HG02943 (cell line): ENCODE measurements around the gene ZNF624.
A peak's percentile ranks its signal among the peaks of the same experiment; 100 is the strongest.
"Not testable (repeated sequence)": the region's sequence is repeated elsewhere in the genome, so short reads cannot be mapped to it uniquely, and the experiment has no call there.

Experiments used
- ATAC-seq: cut with Tn5 transposase; IDR thresholded peaks from one replicate; pipeline ENCODE4 v1.9.1; 2021; ENCODE audit warnings: mild to moderate bottlenecking, low read depth, moderate library complexity; ENCODE audit not compliant: unreplicated experiment

Gene ZNF624

DNA sequence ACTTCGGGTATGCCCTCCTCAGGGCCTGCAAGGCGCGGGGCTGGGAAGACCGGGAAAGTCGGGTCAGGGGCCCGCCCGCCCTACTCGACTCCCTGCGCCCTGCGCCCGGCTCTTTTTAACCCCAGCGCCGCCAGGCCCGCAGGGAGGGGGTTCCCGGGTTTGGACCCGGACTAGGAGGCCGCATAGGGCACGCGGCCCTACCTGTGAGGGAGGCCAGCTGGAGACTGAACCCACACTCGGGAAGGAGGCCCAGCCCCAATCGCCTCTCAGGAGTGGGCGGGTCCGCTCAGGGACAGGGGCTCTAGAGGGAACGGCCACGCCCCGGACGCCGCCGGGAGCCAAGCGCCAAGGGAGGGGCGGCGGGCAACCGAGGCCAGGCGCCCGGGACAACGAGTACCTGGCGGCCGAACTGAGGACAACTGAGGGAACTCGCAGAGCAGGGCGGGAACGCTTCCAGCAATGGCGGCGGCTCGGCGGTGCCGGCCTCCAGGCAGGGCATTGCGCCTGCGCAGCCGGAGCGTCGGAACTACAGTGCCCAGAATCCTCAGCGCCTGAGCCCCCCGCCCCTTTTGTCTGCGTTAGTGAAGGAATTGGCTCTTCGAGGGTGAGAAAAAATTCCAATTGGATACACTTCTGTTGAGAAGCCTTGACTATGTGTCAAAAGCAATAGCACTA is at the start of gene ZNF624:
TSS of gene ZNF624 (minus strand) at position 484 of the 675 bp plus-strand sequence.
- peak; percentile 87 for ATAC-seq

DNA sequence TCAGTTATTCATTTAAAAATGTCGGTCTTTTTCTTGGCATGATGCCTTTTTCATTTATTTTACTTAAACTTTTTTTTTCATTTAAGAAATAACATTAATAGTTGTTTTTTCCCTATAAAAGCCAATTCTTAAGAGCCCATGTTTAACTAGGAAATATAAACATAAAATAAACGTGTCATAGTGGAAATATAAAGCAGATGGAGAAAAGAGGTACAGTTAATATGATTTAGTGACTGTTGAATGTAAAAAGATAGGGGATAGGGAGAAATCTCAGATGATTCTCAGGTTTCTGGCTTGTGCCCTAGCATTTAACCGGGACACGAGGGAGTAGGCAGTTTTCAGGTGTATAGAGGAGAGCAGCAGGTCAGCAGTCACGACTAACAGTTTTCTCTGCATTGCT is 44.0 kb upstream of the ZNF624 start:
- ATAC-seq: not testable (repeated sequence)

DNA sequence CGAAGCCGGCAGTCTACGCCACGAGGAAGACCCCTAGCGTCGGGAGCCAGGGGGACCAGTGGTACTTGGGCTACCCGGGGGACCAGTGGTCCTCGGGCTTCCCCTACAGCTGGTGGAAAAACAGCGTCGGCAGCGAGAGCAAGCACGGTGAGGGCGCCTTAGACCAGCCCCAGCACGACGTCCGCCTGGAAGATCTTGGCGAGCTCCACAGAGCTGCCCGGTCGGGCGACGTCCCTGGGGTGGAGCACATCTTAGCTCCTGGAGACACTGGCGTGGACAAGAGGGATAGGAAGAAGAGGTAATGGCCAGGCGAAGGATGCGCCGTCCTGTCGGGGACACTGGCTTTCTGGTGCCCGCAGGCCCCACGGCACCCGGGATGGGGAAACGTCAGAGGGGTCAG is 36.8 kb upstream of the ZNF624 start:
- not testable (repeated sequence) for ATAC-seq

DNA sequence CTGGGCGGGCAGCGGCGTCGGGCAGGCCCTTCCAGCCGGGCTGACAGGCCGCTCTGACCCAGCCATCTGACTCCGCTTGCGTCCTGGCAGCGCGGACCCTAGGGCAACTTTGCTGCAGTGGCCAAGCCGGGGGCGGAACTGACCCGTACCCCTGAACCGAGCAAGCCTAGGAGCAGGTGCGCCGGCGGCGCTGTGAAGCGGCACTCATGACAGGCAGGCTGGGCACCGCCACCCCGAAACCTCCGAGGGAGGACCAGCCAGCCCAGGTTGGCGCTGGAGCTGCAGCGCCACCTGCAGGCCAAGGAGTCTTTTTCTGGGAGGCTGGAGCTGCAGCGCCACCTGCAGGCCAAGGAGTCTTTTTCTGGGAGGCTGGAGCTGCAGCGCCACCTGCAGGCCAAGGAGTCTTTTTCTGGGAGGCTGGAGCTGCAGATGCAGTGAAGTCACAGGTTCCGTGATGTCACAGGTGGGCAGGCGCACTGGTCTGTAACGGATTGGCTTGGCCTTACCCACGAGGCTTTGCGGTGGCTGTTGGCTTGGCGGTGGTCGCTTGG is 36.2 kb upstream of the ZNF624 start, which contains the start of gene CCDC144A:
TSS of gene CCDC144A (plus strand) at position 511 of the 551 bp plus-strand sequence. CDS start 160 bp downstream, outside the sequence.
- ATAC-seq: not testable (repeated sequence)

DNA sequence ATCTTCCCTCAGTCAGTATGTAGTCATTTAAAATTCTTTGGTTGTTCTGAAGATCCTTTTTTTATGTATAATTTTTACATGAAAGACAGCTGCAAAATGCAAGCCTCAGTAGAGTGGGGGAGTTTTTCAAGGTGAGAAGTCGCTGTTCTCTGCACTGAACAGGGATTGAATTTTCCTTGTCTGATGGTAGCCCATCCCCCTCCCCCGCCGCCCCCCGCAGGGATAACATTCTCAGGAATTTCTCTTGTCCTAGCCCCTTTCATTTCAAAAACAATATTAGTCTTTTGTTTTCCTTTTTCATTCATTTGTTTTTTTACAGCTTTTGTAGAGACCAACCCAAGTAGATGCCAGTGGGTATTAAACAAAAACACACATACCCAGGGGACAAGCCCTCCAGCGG is 33.5 kb upstream of the ZNF624 start:
- ATAC-seq: not testable (repeated sequence)

DNA sequence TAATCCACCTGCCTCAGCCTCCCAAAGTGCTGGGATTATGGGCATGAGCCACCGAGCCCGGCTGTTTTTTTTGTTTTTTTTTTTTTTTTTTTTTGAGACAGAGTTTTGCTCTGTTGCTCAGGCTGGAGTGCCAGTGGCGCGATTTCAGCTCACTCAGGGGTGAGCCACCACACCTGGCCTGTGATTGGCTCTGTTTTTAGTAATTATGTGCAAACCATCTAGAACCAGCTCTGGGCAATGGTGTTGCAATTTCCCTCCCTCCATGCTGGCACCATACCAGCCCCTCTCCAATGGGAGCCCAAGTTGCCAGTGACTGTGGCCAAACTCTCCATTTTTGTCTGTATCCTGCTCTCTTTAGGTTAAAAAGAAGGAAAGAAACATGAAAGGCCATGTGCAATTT is 32.4 kb upstream of the ZNF624 start:
- ATAC-seq: not testable (repeated sequence)

DNA sequence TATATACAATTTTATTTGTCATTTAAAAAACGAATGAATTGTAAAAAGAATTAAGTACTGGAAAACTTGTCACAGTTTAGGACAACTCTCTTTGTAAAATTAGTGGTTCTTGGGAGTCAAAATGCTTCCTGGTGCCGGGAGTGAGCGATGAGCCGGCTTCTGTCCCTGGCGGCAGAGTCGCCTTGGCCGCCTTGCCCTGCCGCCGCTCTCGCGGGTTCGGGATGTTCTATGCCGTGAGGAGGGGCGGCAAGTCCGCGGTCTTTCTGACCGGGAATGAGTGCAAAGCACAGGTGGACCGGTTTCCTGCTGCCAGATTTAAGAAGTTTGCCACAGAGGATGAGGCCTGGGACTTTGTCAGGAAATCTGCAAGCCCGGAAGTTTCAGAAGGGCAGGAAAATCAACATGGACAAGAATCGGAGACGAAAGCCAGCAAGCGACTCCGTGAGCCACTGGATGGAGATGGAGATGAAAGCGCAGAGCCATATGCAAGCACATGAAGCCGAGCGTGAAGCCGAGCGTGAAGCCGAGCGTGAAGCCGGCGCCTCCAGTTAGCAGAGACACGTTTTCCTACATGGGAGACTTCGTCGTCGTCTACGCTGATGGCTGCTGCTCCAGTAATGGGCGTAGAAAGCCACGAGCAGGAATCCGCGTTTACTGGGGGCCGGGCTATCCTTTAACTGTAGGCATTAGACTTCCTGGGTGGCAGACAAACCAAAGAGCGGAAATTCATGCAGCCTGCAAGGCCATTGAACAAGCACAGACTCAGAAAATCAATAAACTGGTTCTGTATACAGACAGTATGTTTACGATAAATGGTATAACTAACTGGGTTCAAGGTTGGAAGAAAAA is 29.9 kb upstream of the ZNF624 start:
- not testable (repeated sequence) for ATAC-seq

DNA sequence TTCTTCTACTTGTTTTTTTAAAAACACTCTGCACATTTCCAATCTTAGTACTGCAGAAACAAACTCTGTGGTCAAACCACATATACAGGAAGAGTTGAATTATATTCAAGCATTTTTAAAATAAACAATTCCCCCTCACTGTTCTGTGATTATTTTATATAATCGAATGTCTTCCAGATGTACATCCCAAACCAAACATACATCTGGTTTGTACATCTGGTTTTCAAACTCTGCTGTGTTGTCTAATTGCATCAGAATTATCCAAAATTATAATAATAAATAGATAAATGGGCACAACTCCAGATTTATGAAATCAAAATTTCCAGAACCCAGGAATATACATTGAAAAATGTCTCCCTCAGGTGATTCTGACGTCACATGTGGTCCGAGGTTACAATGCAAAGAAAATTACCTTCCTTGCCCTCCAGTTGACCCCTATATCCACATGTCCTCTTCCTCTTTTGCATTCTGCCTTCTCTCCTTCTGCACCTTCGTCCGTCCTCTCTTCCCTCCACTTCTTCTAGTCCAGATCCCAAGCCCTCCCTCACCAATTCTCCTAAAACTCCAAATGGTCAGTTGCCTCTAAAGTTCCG is 23.1 kb upstream of the ZNF624 start:
- no peak for ATAC-seq

DNA sequence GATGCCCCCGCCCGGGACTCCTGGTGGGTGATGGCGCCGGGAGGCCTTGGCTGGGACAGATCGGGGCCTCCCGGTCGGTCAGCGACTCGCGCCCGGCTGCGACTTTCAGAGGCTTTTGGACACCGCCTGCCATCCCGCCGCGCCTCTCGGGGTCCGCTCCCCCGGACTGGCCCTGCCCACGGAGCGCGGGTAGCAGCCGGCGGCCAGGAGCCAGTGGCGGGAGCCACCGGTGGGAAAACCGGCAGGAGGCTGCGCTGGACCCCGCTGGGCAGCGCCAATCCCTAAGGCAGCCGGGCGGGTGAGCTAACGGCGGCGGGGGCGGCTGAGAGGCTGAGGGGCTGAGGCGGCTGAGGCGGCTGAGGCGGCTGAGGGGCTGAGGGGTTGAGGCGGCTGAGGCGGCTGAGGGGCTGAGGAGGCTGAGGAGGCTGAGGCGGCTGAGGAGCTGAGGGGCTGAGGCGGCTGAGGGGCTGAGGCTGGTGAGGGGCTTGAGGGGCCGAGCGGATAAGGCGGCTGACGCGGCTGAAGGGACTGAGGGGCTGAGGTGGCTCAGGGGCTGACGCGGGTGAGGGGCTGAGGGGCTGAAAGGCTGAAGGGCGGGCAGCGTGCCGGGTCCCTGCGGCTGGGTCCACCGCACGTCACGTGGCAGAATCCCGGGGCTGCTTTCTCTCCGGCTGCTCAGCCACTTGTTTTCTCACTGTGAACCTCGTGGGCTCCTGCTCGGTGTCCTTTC is 13.4 kb upstream of the ZNF624 start:
- not testable (repeated sequence) for ATAC-seq

DNA sequence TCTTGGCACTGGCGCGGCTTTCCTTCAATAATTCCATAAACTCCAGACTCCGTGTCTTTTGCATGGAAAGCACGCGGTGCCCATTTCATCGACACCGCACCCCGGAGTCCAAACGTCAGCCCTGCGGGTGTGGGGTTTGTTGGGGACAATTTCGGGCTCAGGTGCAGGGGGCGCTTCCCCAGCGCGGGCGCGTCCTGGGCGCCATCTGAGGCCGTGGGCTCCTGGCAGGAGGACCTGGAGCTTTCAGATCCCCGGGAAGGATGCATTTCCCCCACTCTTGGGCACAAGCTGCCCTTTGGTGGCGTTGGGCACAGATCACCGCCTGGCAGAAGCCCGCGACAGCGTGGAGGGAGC is 12.9 kb upstream of the ZNF624 start:
- not testable (repeated sequence) for ATAC-seq

DNA sequence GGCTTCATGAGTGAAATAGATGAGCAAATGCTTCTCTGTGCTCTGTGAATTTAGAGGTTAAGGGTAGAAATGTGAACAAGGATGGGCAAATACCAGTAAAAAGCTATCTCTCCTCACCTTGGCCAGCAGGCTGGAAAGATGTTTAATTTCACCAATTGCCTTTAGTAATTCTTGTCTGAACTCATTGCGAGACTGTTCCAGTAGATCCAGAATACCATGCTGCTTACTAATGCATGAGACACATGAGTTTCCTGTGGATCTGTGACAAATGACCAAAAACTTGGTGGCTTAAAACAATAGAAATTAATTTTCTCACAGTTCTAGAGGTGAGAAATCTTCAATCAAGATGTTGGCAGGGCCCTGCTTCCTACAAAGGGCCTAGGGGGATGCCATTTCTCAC is 9.3 kb upstream of the ZNF624 start:
- no peak for ATAC-seq

DNA sequence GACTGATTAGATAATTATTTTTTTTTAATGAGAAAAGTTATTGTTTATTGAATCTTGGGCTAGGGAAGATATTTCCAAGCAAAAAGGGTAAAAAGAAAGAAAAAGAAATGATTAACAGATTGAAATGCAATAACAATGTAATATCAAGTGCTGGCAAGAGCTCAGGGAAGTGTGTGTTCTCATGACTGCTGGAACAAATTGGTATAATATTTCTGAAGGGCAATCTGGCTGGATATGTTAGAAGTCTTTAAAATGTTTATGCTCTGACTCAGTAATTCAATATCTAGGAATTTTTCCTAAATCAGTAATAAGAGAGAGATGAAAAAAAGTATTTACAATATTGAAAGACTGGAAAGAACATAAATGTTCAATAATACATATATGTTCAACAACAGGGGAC is 7.6 kb upstream of the ZNF624 start:
- ATAC-seq: no peak

DNA sequence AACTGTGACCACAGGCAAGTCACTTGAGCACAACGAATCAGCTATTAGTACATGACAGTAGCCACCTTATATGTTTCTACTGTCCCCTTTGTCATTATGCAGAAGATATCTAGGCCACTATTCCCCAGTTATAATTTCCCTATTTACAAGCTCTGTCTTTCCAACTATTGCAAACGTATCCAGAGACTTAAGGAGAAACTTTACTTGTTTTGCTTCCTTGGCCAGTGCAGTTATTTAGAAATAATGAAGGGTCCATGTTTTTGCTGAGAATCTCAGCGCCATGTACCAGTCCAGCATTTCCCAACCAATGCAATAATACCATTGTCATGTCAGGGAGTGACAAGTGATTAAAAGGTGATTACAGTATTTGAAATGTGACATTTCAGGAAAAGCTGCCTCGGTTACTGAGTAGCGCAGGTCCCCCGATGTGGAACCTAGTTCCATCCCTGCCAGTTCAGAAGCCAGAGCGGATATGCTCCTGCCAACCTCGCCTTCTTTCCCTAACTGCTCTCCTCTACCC is 743 bp downstream of the ZNF624 start:
- no peak for ATAC-seq

DNA sequence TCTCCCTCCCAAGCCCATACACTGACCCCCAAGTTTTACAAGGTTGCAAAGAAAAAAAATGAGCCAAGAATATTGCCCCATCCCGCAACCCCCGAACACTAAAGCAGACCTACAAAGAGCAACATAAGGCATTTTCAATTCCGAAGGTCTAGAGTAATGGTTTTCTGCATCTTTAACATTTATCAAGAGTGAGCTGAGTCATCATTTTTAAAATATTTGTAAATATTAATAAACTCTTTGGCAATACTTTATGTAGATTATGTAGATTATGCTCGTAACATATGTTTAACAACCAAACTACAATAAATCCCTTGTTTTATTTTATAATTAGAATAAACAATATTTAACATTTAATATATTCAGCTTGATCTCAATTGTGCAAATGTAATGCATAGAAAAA is 1.4 kb downstream of the ZNF624 start:
- no peak for ATAC-seq

DNA sequence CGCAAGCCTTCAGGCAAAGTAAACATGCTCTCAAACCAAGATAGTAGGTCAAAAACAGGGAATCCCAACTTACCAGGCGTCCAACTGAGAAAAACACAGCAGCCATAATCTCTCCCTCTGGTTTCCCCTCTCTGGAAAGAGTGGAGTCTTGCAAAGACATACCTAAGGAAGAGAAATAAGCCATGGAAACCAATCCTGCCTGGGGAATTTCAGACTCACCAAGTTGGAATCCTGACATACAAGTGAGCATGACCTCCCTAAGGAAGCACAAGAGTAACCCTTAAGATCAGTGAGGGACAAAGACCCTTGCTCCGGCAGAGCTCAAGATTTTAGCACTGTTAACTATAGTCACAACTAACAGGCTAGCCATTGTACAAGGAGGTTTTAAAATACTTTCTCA is 4.1 kb downstream of the ZNF624 start:
- no peak for ATAC-seq

DNA sequence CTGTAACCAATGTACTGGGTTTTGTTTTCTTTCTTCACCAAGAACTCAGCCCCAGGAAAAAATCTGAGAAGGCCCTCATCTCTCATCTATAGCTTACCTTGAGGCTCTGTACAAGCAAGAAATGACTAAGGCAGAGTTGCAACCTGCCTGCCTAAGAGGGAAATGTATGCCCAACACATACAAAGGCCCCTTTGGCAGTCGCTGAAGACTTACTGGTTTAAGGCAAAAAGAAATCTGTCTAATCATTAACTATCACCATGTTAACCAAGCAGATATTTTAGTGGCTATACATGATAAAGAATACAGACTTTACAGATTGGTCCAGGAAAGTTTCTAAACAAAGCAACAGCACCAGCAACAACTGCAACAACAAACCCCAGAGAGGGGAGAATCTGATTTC is 14.2 kb downstream of the ZNF624 start:
- no peak for ATAC-seq

DNA sequence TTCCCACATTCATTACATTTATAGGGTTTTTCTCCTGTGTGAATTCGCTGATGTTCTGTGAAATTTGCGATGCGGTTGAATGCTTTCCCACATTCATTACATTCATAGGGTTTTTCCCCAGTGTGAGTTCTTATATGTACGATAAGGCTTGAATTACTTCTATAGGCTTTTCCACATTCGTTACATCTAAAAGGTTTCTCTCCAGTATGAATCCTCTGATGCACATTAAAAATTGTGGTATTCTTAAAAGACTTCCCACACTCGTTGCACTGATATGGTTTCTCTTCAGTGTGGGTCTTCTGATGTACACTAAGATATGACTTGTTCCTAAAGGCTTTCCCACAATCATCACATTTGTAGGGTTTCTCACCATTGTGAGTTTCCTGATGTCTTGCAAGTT is 30.4 kb downstream of the ZNF624 start:
- no peak for ATAC-seq

DNA sequence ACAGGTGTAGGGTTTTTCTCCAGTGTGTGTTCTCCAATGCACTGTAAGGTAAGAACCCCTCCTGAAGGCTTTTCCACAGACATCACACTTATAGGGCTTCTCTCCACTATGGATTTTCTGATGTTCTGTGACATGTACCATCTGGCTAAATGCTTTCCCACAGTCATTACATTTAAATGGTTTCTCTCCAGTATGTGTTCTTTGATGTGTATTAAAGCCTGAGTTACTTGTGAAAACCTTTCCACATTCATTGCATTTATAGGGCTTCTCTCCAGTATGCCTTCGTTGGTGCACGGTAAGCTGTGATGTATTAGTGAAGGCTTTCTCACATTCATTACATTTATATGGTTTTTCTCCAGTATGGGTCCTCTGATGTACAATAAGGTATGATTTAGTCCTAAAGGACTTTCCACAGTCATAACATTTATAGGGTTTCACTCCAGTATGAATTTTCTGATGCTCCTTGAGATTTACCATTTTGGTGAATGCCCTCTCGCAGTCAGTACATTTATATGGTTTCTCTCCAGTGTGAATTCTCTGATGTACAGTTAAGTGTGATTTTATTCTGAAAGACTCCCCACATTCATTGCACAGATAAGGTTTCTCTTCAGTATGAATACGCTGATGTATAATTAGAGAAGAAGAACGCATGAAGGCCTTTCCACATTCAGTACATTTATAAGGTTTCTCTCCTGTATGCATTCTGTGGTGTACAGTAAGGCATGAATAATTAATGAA is 30.9 kb downstream of the ZNF624 start:
- no peak for ATAC-seq

DNA sequence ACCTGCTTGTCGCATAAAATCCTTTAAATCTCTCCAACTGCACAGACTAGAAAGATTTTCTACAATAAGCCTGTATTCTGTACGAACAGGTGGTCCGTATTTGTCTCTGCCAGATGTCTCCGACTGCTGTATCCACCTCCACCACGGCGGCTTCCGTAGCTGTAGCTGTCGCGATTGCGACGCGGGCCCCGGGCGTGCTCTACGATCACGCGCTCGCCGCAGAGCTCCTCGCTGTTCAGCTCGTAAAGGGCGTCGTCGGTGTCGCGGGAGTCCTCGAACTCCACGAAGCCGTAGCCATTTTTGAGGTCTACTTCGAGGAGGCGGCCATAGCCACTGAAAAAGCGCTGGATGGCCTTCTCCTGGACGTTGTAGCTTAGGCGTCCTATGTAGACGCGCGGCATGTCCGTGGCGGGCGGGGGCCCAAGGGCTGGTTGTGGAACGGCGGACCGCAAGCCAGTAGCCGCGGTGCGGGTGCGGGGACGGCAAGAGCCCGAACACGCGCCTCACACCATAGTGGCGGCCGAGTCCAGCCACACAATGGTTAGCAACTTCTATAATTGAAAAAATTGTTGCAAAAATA is 36.1 kb downstream of the ZNF624 start:
- ATAC-seq: no peak
